RWPE1 (cell line): ENCODE results near the gene RGS14.
A peak's percentile ranks its signal among the peaks of the same experiment; 100 is the strongest.

ENCODE experiments used
- CTCF ChIA-PET: fragments of 350-600 bp; sonication (Branson Sonifier 250); formaldehyde crosslinking; extraction: SDS; loops from one replicate; lab custom pipeline; 2021; lab: Yijun Ruan, JAX
- POLR2A ChIA-PET: fragments of 400-600 bp; formaldehyde crosslinking; extraction: SDS; loops from one replicate; lab custom pipeline; 2020; ENCODE audit warnings: antibody characterized with exemption; ENCODE audit not compliant: low non-redundant PET; lab: Yijun Ruan, JAX
- DNase-seq: peaks from one replicate; pipeline ENCODE4 v3.0.0; 2012; ENCODE audit warnings: low spot score
- H3K27ac ChIP-seq: fragments of 450-650 bp; 2 replicates; pipeline ENCODE4 v1.5.1; 2017
- TF ChIP-seq, protein P1 (sequence below): fragments of 450-650 bp; conservative IDR thresholded peaks from 2 replicates; pipeline ENCODE4 v1.5.1; 2017; ENCODE audit warnings: low read depth, mild to moderate bottlenecking

The RGS14 gene

GRCh38 chr5:177383181-177383580 lies 25.5 kb downstream of the RGS14 start:
- CTCF ChIA-PET: interaction anchor here (1.0 to 1.3 kb wide), 4 partner anchors 12 to 63 kb away, joined by 3 to 11 read pairs (median 7); no protein-coding TSS in a partner anchor

DNA sequence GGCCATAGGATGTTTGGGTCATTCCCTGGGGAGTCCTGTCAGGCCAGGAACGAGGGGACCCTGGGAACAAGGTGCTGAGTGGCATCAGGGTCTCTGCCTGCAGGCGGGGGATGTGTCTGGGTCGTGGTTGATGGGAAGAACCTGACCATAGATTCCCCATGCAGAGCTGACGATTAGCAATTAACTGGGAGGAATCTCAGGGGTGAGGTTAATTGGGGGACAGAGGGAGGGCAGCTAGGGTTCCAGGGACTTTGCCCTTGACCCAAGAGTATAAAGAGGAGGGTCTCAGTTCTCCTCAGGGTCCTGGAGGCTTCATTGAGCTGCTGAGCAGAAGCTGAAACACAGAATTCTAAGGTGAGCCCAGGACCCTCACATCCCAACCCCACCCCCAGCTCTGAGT lies 26.4 kb downstream of the RGS14 start, which contains the start of gene SLC34A1:
Gene SLC34A1, plus strand, starts transcription at position 301 of the 400 bp plus-strand sequence. CDS start 1,308 bp downstream, outside the sequence.
- no peak for DNase-seq
- ChIA-PET POLR2A (no interaction called here), CTCF (interaction anchor here (0.7 kb wide), 1 partner anchor 13 kb away, joined by 3 read pairs; no protein-coding TSS in a partner anchor)
- no peak within 1 kb of the TSS for H3K27ac ChIP-seq
- TF ChIP-seq, protein P1, sequence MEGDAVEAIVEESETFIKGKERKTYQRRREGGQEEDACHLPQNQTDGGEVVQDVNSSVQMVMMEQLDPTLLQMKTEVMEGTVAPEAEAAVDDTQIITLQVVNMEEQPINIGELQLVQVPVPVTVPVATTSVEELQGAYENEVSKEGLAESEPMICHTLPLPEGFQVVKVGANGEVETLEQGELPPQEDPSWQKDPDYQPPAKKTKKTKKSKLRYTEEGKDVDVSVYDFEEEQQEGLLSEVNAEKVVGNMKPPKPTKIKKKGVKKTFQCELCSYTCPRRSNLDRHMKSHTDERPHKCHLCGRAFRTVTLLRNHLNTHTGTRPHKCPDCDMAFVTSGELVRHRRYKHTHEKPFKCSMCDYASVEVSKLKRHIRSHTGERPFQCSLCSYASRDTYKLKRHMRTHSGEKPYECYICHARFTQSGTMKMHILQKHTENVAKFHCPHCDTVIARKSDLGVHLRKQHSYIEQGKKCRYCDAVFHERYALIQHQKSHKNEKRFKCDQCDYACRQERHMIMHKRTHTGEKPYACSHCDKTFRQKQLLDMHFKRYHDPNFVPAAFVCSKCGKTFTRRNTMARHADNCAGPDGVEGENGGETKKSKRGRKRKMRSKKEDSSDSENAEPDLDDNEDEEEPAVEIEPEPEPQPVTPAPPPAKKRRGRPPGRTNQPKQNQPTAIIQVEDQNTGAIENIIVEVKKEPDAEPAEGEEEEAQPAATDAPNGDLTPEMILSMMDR: no peak

More at GRCh38 chr5:177383181-177383580, 25.5 kb downstream of the RGS14 start:
- POLR2A ChIA-PET: no interaction called here
- TF ChIP-seq, protein P1: no peak
- DNase-seq: no peak
- no peak overlapping the region for H3K27ac ChIP-seq

- no peak overlapping the region for H3K27ac ChIP-seq
- TF ChIP-seq, protein P1: no peak
- no peak for DNase-seq
- ChIA-PET POLR2A (no interaction called here), CTCF (interaction anchor here (0.7 to 1.6 kb wide), 3 partner anchors 12 to 118 kb away, joined by 3 to 4 read pairs (median 3); no protein-coding TSS in a partner anchor)
These were observed 28.0 kb downstream of the RGS14 start for GRCh38 chr5:177385720-177386119.

DNA sequence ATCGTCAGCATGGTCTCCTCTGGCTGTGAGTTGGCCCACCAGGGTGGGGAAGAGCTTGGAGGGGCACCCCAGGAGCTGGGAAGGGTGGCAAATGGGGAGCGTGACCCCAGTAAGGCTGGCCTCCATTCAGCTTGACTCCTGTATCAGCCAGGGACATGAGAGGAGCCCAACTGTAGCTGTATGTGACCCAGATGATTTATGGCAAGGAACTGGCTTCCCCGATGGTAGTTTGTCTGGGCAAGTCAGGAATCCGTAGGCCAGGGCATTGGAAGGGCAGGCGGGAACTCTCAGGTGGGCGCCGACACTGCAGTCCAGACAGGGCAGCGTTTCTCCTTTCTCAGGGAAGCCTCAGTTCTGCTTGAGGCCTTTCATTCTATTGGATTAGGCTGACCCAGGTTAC lies 28.8 kb downstream of the RGS14 start:
- DNase-seq: no peak
- ChIA-PET CTCF (interaction anchor here (0.7 to 1.6 kb wide), 4 partner anchors 13 to 17 kb away, joined by 3 to 4 read pairs (median 4); no protein-coding TSS in a partner anchor), POLR2A (no interaction called here)
- TF ChIP-seq, protein P1: no peak
- H3K27ac ChIP-seq: no peak overlapping the region

GRCh38 chr5:177387405-177387804 lies 29.7 kb downstream of the RGS14 start:
- no peak for DNase-seq
- TF ChIP-seq, protein P1: no peak
- ChIA-PET POLR2A (no interaction called here), CTCF (interaction anchor here (1.2 kb wide), 1 partner anchor 21 kb away, joined by 3 read pairs; no protein-coding TSS in a partner anchor)
- peak overlapping the region; percentile 99 for H3K27ac ChIP-seq

- TF ChIP-seq, protein P1: no peak
- peak overlapping the region; percentile 99 for H3K27ac ChIP-seq
- POLR2A ChIA-PET: interaction anchor here (0.6 to 2.5 kb wide), 3 partner anchors 11 to 67 kb away, joined by 3 to 15 read pairs (median 3); no protein-coding TSS in a partner anchor
These were observed 30.9 kb downstream of the RGS14 start for GRCh38 chr5:177388521-177389052.

More at GRCh38 chr5:177388521-177389052, 30.9 kb downstream of the RGS14 start:
- peak; percentile 67 for DNase-seq
- CTCF ChIA-PET: interaction anchor here (1.2 to 7.4 kb wide), 6 partner anchors 15 to 107 kb away, joined by 3 to 162 read pairs (median 21); partner anchors contain the start of gene PFN3
